Measurements from ENCODE around the gene CRTC1.
"Not testable (repeated sequence)": the region's sequence is repeated elsewhere in the genome, so short reads cannot be mapped to it uniquely, and the experiment has no call there.

Gene CRTC1

DNA sequence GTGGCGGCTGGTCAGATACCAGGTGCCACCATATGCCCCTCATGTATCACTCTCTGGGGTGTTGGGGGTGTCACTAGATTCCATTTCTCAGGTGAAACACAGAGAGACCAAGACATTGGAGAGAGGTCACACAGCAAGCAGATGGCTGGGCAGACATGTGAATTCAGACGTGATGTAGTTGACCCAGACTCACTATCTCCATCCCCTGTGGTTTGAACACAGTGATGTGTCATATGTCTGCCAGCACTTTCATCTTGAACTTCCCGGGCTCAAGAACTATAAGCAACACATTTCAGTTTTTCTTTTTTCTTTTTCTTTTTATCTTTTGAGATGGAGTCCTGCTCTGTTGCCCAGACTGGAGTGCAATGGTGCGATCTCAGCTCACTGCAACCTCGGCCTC is 132.2 kb downstream of the CRTC1 start:
- no peak for DNase-seq

DNA sequence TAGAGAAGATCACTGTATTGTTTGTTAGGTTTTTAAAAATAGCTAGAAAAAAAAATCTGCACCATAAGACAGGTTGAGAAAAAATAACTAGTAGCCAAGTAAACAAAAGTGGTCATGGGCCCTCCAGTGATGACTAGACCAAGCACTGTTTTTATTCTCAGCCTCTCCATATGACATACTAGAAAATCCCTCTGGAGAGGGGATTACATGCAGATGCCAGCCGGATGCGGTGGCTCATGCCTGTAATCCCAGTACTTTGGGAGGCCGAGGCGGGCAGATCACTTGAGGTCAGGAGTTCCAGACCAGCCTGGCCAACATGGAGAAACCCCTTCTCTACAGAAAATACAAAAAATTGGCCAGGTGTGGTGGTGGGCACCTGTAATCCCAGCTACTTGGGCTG is 133.2 kb downstream of the CRTC1 start:
- DNase-seq, result not testable (repeated sequence)

DNA sequence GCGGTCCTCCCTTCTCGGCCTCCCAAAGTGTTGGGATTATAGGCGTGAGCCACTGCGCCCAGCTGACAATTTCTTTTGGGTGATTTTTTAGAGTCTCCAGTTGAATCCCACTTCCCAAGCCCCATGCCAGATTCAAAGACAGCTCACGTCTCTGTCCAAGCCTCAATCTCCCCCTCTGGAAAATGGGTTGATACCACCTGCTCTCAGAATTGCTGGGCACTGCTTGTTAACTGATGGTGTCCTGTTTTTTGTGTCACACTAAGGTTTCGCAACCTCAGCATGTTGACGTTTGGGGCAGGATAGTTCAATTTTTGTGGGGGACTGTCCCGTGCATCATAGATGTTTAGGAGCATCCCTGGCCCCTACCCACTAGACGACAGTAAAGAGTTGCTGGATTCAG is 134.1 kb downstream of the CRTC1 start:
- DNase-seq, result no peak

DNA sequence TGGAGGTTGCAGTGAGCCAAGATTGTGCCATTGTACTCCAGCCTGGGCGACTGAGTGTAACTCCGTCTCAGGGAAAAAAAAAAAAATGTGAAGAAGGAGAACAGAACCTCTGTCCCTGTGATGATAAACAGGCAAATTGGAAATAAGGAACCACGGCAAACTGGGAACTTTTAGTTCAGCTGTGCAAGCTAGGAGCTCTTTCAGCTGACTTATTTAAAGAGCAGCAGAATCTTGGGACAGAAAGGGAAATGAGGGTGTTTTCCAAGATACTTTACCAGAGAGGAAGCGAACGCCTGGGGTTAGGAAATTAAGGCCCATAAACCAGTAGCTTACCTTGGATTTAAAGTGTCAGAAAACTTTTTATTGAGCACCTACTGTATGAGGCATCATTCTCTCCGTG is 145.3 kb downstream of the CRTC1 start:
- DNase-seq, result no peak

DNA sequence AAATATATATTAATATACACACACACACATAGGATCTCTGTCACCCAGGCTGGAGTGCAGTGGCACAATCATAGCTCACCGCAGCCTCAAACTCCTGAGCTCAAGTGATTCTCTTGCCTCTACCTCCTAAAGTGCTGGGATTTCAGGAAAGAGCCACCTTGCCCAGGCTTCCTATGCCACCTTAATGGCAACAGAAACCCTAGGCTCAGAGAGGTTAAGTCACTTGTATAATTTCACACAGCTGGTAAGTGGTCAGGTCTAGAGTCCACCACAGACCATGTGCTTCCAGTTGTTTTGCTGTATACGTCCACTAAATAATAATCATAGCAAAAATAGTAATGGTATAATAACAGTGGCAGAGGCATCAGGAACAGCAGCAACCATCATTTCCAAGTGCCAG is 147.0 kb downstream of the CRTC1 start:
- DNase-seq, result no peak

DNA sequence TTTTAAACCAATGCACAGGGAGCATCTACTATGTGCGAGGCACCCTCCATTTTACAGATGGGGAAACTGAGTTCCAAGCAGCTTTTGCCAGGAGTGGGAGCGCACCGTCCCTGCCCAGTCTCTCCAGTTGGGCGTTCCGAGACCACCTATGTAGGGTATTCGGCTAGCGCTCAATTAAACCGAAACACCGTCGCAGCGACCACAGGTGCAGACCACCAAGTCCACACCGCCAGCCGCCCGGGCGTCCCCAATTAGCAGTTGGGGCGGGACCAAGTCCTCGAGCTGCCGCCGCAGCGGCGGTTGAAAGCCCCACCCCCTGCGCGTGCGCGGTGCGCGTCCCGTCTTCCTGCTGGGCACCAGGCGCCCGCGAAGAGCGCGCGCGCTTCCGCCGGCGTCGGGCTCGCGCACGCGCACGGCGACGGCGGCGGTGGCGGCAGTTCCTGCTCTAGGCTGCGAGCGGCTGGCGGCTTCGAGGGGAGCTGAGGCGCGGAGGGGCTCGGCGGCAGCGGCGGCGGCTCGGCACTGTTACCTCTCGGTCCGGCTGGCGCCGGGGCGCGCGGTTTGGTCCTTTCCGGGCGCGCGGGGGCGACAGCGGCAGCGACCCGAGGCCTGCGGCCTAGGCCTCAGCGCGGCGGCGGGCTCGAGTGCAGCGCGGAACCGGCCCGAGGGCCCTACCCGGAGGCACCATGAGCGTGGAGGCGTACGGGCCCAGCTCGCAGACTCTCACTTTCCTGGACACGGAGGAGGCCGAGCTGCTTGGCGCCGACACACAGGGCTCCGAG is 148.2 kb downstream of the CRTC1 start, which contains the start of gene UPF1:
TSS of gene UPF1 (plus strand) at position 436 of the 782 bp plus-strand sequence. CDS start at position 687, 251 bp downstream.
- DNase-seq, result peak in 1 of 2 experiments; percentile 63

Data from cerebellar nuclear complex (tissue), 1 donor.